ENCODE data around the gene FUNDC2.
A peak's percentile ranks its signal among the peaks of the same experiment; 100 is the strongest.

Gene FUNDC2

GRCh38 chrX:155026727-155027508, at the start of gene FUNDC2:
Gene FUNDC2 (plus strand): TSS chrX:155026844. CDS start chrX:155026939, 95 bp downstream.
- CTCF ChIA-PET, result interaction anchor here (0.8 to 1.0 kb wide), 2 partner anchors 30 to 43 kb away, joined by 3 to 4 read pairs; no protein-coding TSS in a partner anchor
- peak; percentile 87 for DNase-seq (ENCODE audit: extremely low spot score)
- TF ChIP-seq, protein P1, sequence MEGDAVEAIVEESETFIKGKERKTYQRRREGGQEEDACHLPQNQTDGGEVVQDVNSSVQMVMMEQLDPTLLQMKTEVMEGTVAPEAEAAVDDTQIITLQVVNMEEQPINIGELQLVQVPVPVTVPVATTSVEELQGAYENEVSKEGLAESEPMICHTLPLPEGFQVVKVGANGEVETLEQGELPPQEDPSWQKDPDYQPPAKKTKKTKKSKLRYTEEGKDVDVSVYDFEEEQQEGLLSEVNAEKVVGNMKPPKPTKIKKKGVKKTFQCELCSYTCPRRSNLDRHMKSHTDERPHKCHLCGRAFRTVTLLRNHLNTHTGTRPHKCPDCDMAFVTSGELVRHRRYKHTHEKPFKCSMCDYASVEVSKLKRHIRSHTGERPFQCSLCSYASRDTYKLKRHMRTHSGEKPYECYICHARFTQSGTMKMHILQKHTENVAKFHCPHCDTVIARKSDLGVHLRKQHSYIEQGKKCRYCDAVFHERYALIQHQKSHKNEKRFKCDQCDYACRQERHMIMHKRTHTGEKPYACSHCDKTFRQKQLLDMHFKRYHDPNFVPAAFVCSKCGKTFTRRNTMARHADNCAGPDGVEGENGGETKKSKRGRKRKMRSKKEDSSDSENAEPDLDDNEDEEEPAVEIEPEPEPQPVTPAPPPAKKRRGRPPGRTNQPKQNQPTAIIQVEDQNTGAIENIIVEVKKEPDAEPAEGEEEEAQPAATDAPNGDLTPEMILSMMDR (IDR thresholded peaks at IDR 0.05; ENCODE audit: control extremely low read depth, extremely low read depth, low read depth, missing control alignments), result no peak
- POLR2A ChIA-PET, result interaction anchor here (0.9 to 1.1 kb wide), 2 partner anchors 30 to 36 kb away, joined by 3 to 5 read pairs; no protein-coding TSS in a partner anchor

DNA sequence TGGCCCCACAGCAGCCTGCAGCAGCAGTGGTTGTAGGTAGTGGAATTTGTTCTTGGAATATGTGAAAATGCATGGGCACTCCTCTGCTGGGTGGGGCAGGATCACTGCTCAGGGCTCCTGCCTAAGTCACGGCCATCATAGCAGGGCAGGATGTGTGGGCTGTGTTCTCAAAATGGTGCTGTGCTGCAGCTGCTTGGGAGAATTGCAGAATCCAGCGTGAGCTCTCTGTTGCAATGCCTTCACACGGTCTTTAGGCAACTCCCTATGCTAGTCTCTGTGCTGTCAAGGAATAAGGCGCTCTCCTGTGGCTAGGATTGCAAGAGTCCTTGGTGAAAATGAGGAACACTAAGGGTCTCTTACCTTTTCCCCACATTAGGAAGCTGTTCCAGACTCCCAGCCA, 47.0 kb upstream of the FUNDC2 start:
- ChIA-PET POLR2A (no interaction called here), CTCF (interaction anchor here (0.8 to 3.1 kb wide), 8 partner anchors 9 to 169 kb away, joined by 3 to 20 read pairs (median 6); no protein-coding TSS in a partner anchor)
- no peak for DNase-seq (ENCODE audit: extremely low spot score)
- TF ChIP-seq, protein P1 (IDR thresholded peaks at IDR 0.05; ENCODE audit: control extremely low read depth, extremely low read depth, low read depth, missing control alignments), result no peak

DNA sequence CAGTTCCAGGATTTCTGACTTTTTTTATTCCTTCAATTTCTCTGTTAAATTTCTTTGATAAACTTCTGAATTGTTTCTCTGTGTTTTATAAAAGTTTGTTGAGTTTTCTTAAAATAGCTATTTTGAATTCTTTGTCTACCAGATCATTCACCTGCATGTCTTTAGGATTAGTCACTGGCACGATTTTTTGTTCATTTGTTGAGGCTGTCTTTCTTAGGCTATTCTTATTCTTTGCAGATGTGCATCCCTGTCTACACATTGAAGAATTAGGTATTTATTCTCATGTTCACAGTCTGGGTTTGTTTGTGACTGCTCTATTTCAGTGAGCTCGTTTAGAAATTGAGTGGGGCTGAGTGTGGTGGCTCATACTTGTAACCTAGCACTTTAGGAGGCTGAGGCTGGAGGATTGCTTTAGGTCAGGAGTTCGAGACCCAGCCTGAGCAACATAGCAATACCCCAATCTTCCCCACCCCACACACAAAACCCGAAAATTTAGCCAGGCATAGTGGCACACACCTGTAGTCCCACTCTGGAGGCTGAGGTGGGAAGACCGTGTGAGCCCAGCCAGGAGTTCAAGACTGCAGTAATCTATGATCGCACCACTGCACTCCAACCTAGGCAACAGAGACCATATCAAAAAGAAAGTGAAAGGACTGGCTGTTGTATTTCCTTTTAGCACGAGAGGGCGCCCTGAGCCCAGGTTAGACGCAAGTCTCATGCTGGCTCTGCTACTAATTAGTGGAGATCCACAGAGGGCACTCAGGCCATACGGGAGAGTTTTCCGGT, 46.1 kb upstream of the FUNDC2 start:
- DNase-seq (ENCODE audit: extremely low spot score), result peak; percentile 61
- CTCF ChIA-PET, result interaction anchor here (0.6 to 3.1 kb wide), 9 partner anchors 10 to 168 kb away, joined by 3 to 20 read pairs (median 5); no protein-coding TSS in a partner anchor
- TF ChIP-seq, protein P1 (IDR thresholded peaks at IDR 0.05; ENCODE audit: control extremely low read depth, extremely low read depth, low read depth, missing control alignments), result peak; percentile 64
- POLR2A ChIA-PET, result no interaction called here

DNA sequence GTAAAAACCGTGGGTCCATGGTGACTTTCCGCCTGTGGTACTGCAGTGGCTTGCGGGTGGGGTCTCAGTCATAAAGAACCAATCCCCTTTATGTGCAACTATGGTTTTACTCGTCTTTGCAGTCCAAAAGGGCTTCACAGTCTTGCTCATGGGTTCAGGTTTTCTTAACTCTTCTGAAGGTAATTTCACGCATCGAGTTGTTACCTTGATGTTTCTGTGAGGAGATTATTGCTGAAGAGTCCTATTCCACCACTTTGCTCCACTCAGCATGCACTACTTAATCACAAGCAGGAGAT, 45.6 kb upstream of the FUNDC2 start:
- CTCF ChIA-PET, result interaction anchor here (1.4 to 3.1 kb wide), 2 partner anchors 63 to 77 kb away, joined by 9 to 20 read pairs; no protein-coding TSS in a partner anchor
- POLR2A ChIA-PET, result no interaction called here
- TF ChIP-seq, protein P1 (IDR thresholded peaks at IDR 0.05; ENCODE audit: control extremely low read depth, extremely low read depth, low read depth, missing control alignments), result no peak

GRCh38 chrX:154986826-154987575, 39.6 kb upstream of the FUNDC2 start:
- ChIA-PET CTCF (interaction anchor here (1.0 to 3.7 kb wide), 8 partner anchors 8 to 100 kb away, joined by 3 to 27 read pairs (median 4); no protein-coding TSS in a partner anchor), POLR2A (no interaction called here)
- no peak for DNase-seq (ENCODE audit: extremely low spot score)
- TF ChIP-seq, protein P1 (IDR thresholded peaks at IDR 0.05; ENCODE audit: control extremely low read depth, extremely low read depth, low read depth, missing control alignments), result peak; percentile 23

More for the DNA sequence above, 45.6 kb upstream of the FUNDC2 start:
- DNase-seq (ENCODE audit: extremely low spot score), result no peak

- no peak for DNase-seq (ENCODE audit: extremely low spot score)
- CTCF ChIA-PET, result interaction anchor here (1.0 to 3.4 kb wide), 4 partner anchors 17 to 99 kb away, joined by 3 to 16 read pairs (median 5); no protein-coding TSS in a partner anchor
- TF ChIP-seq, protein P1 (IDR thresholded peaks at IDR 0.05; ENCODE audit: control extremely low read depth, extremely low read depth, low read depth, missing control alignments), result no peak
- POLR2A ChIA-PET, result no interaction called here
Measured at GRCh38 chrX:154987940-154988339, 38.7 kb upstream of the FUNDC2 start.

Measured in GM10248 (cell line).